ENCODE data around the gene SPSB1.

The SPSB1 gene

DNA sequence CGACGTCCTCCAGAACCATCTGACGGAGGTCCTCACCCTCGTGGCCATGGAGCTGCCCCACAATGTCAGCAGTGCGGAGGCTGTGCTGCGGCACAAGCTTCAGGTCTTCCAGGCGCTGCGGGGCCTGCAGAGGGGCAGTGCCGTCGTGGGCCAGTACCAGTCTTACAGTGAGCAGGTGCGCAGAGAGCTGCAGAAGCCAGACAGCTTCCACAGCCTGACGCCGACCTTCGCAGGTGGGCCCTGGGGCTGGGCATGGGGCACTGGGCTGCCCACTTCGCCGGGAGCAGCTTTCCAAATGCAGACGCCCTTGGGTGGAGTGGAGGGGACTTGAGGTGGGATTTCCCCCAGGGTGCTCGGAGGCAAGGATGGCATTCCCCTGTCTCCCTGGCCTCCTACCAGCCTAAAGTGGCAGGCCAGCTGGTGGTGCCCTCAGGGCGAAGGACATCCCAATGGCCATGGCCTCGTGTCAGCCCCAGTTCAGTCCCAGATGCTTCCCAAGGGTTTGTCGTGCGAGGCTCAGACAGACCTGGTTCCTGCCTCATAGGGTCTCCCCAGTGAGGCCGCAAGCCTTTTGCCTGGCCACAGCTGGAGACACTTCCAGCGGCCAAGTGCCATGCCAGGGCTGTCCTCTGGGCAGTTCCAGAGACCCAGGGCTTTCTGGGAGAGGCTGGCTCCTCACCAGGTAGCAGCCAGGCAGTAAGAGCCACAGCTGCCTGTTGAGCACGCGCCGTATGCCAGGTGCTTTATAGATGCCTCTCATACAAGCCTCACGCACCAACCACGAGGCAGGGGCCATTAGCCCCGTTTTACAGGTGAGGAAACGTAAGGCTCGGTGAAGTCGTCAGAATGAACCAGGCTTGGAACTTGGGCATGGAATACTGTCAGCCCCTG lies 30.4 kb upstream of the SPSB1 start:
- Mint-ChIP-seq H3K4me3 (no peak overlapping the region), H3K27me3 (ENCODE audit: low read depth) (no peaks in the 10 kb centered on the region), H3K9me3 (no peaks in the 10 kb centered on the region), H3K36me3 (ENCODE audit: low read depth) (peaks cover 43% of the 10 kb centered on the region), H3K27ac (no peak overlapping the region), H3K4me1 (peaks cover 2% of the 10 kb centered on the region)
- TF ChIP-seq, protein P1, sequence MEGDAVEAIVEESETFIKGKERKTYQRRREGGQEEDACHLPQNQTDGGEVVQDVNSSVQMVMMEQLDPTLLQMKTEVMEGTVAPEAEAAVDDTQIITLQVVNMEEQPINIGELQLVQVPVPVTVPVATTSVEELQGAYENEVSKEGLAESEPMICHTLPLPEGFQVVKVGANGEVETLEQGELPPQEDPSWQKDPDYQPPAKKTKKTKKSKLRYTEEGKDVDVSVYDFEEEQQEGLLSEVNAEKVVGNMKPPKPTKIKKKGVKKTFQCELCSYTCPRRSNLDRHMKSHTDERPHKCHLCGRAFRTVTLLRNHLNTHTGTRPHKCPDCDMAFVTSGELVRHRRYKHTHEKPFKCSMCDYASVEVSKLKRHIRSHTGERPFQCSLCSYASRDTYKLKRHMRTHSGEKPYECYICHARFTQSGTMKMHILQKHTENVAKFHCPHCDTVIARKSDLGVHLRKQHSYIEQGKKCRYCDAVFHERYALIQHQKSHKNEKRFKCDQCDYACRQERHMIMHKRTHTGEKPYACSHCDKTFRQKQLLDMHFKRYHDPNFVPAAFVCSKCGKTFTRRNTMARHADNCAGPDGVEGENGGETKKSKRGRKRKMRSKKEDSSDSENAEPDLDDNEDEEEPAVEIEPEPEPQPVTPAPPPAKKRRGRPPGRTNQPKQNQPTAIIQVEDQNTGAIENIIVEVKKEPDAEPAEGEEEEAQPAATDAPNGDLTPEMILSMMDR (IDR thresholded peaks at IDR 0.05; ENCODE audit: unreplicated experiment in 3 of 3): no peak

DNA sequence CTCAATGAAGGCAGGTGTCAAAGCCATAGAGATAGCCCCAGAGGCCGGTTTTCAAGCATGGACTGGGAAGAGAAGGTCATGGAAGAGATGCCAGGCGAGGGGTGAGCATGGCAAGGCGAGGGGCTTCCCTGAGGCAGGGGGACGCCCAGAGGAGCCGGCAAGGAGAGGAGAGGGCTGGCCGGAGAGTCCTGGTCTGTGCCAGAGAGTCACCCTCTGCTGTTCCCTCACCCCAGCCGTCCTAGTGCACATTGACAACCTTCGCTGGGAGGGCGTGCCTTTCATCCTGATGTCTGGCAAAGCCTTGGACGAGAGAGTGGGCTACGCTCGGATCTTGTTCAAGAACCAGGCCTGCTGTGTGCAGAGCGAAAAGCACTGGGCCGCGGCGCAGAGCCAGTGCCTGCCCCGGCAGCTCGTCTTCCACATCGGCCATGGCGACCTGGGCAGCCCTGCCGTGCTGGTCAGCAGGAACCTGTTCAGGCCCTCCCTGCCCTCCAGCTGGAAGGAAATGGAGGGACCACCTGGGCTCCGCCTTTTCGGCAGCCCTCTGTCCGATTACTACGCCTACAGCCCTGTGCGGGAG lies 29.3 kb upstream of the SPSB1 start:
- Mint-ChIP-seq H3K4me3 (no peak overlapping the region), H3K36me3 (ENCODE audit: low read depth) (peaks cover 33% of the 10 kb centered on the region), H3K27ac (no peak overlapping the region), H3K27me3 (ENCODE audit: low read depth) (no peaks in the 10 kb centered on the region), H3K4me1 (peaks cover 4% of the 10 kb centered on the region), H3K9me3 (no peaks in the 10 kb centered on the region)
- TF ChIP-seq, protein P1 (IDR thresholded peaks at IDR 0.05; ENCODE audit: unreplicated experiment in 3 of 3): no peak

DNA sequence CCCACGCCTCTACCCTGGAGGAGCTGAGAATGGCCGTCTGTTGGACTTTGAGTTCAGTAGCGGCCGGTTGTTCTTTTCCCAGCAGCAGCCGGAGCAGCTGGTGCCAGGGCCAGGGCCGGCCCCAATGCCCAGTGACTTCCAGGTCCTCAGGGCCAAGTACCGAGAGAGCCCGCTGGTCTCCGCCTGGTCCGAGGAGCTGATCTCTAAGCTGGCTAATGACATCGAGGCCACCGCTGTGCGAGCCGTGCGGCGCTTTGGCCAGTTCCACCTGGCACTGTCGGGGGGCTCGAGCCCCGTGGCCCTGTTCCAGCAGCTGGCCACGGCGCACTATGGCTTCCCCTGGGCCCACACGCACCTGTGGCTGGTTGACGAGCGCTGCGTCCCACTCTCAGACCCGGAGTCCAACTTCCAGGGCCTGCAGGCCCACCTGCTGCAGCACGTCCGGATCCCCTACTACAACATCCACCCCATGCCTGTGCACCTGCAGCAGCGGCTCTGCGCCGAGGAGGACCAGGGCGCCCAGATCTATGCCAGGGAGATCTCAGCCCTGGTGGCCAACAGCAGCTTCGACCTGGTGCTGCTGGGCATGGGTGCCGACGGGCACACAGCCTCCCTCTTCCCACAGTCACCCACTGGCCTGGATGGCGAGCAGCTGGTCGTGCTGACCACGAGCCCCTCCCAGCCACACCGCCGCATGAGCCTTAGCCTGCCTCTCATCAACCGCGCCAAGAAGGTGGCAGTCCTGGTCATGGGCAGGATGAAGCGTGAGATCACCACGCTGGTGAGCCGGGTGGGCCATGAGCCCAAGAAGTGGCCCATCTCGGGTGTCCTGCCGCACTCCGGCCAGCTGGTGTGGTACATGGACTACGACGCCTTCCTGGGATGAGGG lies 28.5 kb upstream of the SPSB1 start:
- no peaks in the 10 kb centered on the region for H3K9me3 Mint-ChIP-seq
- H3K27ac Mint-ChIP-seq: no peak overlapping the region
- TF ChIP-seq, protein P1 (IDR thresholded peaks at IDR 0.05; ENCODE audit: unreplicated experiment in 3 of 3): no peak
- H3K4me1 Mint-ChIP-seq: peaks cover 4% of the 10 kb centered on the region
- H3K4me3 Mint-ChIP-seq: no peak overlapping the region
- H3K27me3 Mint-ChIP-seq (ENCODE audit: low read depth): no peaks in the 10 kb centered on the region
- H3K36me3 Mint-ChIP-seq (ENCODE audit: low read depth): peaks cover 28% of the 10 kb centered on the region

DNA sequence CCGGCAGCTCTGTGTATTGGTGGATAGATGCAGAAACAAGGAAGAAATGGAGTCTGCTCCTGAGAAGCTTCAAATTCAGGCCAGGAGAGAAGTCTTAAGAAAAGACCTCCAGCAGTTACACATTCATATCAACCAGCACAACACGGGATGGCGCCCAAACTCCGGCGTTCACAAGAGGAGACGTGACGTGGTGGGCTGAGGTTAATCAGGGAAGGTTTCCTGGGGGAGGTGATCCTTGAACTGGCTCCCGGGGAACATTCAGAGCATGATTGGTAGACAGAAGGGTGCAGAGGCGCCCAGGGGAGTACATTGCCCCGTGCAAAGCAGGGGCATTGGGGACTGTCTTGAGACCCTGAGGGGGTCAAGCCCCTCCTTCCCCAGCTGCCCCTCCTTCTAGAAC lies 27.7 kb upstream of the SPSB1 start:
- Mint-ChIP-seq H3K9me3 (no peaks in the 10 kb centered on the region), H3K4me3 (no peak overlapping the region), H3K27me3 (ENCODE audit: low read depth) (no peaks in the 10 kb centered on the region), H3K27ac (peak overlapping the region in 1 of 3 experiments; percentile 29), H3K36me3 (ENCODE audit: low read depth) (peaks cover 28% of the 10 kb centered on the region), H3K4me1 (peaks cover 7% of the 10 kb centered on the region)
- TF ChIP-seq, protein P1 (IDR thresholded peaks at IDR 0.05; ENCODE audit: unreplicated experiment in 3 of 3): no peak

DNA sequence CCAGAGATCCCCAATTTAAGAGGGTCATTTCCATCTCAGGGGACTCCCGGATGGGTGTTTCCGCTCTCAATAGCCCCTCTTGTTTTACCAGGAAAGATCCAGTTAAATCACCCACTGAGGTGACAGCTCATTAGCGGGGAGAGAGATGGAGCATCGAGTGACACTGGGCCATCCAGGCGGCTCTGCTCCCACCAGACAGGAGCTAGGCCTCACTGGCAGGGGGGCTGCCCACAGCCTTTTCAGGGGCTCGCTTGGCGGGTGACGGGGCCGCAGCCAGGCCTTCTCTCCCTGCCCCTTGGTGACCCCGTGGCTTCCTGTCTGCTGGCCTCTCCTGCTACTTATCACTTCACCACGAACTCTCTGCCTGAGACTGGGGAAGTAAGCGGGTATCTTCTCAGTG lies 26.7 kb upstream of the SPSB1 start:
- Mint-ChIP-seq H3K27me3 (ENCODE audit: low read depth) (no peaks in the 10 kb centered on the region), H3K27ac (no peak overlapping the region), H3K9me3 (no peaks in the 10 kb centered on the region), H3K36me3 (ENCODE audit: low read depth) (peaks cover 22% of the 10 kb centered on the region), H3K4me3 (no peak overlapping the region), H3K4me1 (peaks cover 14% of the 10 kb centered on the region)
- TF ChIP-seq, protein P1 (IDR thresholded peaks at IDR 0.05; ENCODE audit: unreplicated experiment in 3 of 3): no peak

Measured in nephron (organoid).